ENCODE measurements around the gene TRIM33. TPM values are rescaled to one million over a fixed set of nuclear protein-coding genes. Genes with fewer than 3 reads are reported as not detected.

TRIM33 gene
- polyA plus RNA-seq, 1 experiment = 12.2 TPM

GRCh38 chr1:114359791-114360190 lies 151.2 kb downstream of the TRIM33 start:
- DNase-seq (ENCODE audit: low read depth) = no peak
- no peak for TF ChIP-seq CTCF (IDR thresholded peaks at IDR 0.05; ENCODE audit: insufficient read depth, low read depth, low read length)
- CTCF ChIA-PET = interaction anchor here (2.8 kb wide), 1 partner anchor 13 kb away, joined by 10 read pairs; no protein-coding TSS in a partner anchor
- no peak overlapping the region for H3K4me3 ChIP-seq (ENCODE audit: low read depth, low read length)
- 0 out of 2 replicates have a peak, but pooled peaks cover 1% of the 10 kb centered on the region for H3K27me3 ChIP-seq (ENCODE audit: control insufficient read depth, insufficient read depth, low read length)
- H3K36me3 ChIP-seq (ENCODE audit: control insufficient read depth, insufficient read depth, low read length) = no peaks in the 10 kb centered on the region
- POLR2A ChIA-PET = no interaction called here

- no peak for DNase-seq (ENCODE audit: low read depth)
- TF ChIP-seq CTCF (IDR thresholded peaks at IDR 0.05; ENCODE audit: insufficient read depth, low read depth, low read length) = no peak
- no peak overlapping the region for H3K4me3 ChIP-seq (ENCODE audit: low read depth, low read length)
- no peaks in the 10 kb centered on the region; the same call in none of the 2 replicates for H3K27me3 ChIP-seq (ENCODE audit: control insufficient read depth, insufficient read depth, low read length)
- H3K36me3 ChIP-seq (ENCODE audit: control insufficient read depth, insufficient read depth, low read length) = no peaks in the 10 kb centered on the region
- POLR2A ChIA-PET = no interaction called here
- CTCF ChIA-PET = interaction anchor here (1.2 kb wide), 1 partner anchor 9 kb away, joined by 3 read pairs; no protein-coding TSS in a partner anchor
These were observed 155.8 kb downstream of the TRIM33 start for GRCh38 chr1:114355240-114355639.

- Histone ChIP-seq H3K27me3 (ENCODE audit: control insufficient read depth, insufficient read depth, low read length) (peaks cover 1% of the 10 kb centered on the region), H3K4me3 (ENCODE audit: low read depth, low read length) (no peak overlapping the region), H3K36me3 (ENCODE audit: control insufficient read depth, insufficient read depth, low read length) (no peaks in the 10 kb centered on the region)
- POLR2A ChIA-PET = no interaction called here
- CTCF ChIA-PET = interaction anchor here (2.0 kb wide), 1 partner anchor 10 kb away, joined by 6 read pairs; no protein-coding TSS in a partner anchor
- TF ChIP-seq CTCF (IDR thresholded peaks at IDR 0.05; ENCODE audit: insufficient read depth, low read depth, low read length) = no peak
- DNase-seq (ENCODE audit: low read depth) = peak; percentile 4
These were observed 157.7 kb downstream of the TRIM33 start for GRCh38 chr1:114353262-114353661.

GRCh38 chr1:114352797-114353196 lies 158.2 kb downstream of the TRIM33 start:
- Histone ChIP-seq H3K27me3 (ENCODE audit: control insufficient read depth, insufficient read depth, low read length) (peaks cover 1% of the 10 kb centered on the region), H3K36me3 (ENCODE audit: control insufficient read depth, insufficient read depth, low read length) (no peaks in the 10 kb centered on the region), H3K4me3 (ENCODE audit: low read depth, low read length) (no peak overlapping the region)
- DNase-seq (ENCODE audit: low read depth) = no peak
- no peak for TF ChIP-seq CTCF (IDR thresholded peaks at IDR 0.05; ENCODE audit: insufficient read depth, low read depth, low read length)
- ChIA-PET POLR2A (no interaction called here), CTCF (interaction anchor here (2.0 kb wide), 1 partner anchor 11 kb away, joined by 6 read pairs; no protein-coding TSS in a partner anchor)

GRCh38 chr1:114350731-114351445 lies 160.1 kb downstream of the TRIM33 start:
- ChIA-PET POLR2A (no interaction called here), CTCF (interaction anchor here (1.7 kb wide), 1 partner anchor 375 kb away, joined by 4 read pairs; no protein-coding TSS in a partner anchor)
- no peak for DNase-seq (ENCODE audit: low read depth)
- no peak for TF ChIP-seq CTCF (IDR thresholded peaks at IDR 0.05; ENCODE audit: insufficient read depth, low read depth, low read length)
- Histone ChIP-seq H3K27me3 (ENCODE audit: control insufficient read depth, insufficient read depth, low read length) (peaks cover 1% of the 10 kb centered on the region), H3K4me3 (ENCODE audit: low read depth, low read length) (no peak overlapping the region), H3K36me3 (ENCODE audit: control insufficient read depth, insufficient read depth, low read length) (no peaks in the 10 kb centered on the region)
